GM18951 (cell line): ENCODE measurements around the gene DPP10.

Source experiments
- POLR2A ChIP-seq: IDR thresholded peaks from 4 replicates; pipeline ENCODE4 v1.6.1; 2011; ENCODE audit warnings: mild to moderate bottlenecking; ENCODE audit not compliant: insufficient read length, insufficient read depth; ENCODE audit errors: extremely low read depth
- in situ Hi-C: fragments of 300-500 bp; cut with MboI; formaldehyde crosslinking; loops from one replicate; pipeline ENCODE4 v1.12.0; 2022; ENCODE audit warnings: low sequenced_read_pairs, mixed read lengths, inconsistent platforms; ENCODE audit not compliant: unreplicated experiment

The DPP10 gene

DNA sequence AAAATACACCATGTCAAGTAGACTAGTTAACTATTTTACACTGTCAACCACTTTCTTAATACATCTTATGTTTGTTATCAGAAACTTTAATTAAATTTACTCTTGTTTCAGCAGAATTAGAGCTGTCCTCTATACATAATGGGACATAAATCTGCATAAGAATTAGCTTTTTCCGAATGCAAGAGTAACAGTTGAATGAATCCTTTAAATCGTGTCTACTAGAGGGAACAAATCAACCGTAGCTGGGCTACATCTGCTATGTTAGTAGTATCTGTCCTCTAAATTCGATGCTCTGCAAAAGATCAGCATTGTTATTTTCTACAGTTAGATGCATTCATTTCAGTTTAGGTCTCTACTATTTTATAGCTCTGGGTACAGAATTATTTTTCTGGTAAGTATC is 1090.6 kb downstream of the DPP10 start:
- in situ Hi-C loops: no loop called here
- no peak for TF ChIP-seq POLR2A

DNA sequence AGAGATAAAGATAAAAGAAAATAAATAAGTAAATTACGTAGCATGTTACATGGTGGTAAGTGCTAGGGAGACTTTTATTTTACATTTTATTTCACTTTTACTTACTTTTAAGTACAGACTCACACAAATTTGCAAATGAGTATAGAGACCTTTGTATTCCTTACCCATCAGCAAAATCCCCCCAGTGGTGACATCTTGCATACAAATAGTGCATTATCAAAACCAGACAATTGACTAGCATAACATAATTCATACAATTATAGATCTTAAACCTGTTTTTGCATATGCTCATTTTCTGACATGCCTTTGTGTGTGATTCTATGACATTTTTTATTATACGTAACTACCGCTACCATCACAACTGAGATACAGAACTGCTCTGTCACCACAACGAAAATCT is 1099.4 kb downstream of the DPP10 start:
- no peak for TF ChIP-seq POLR2A

DNA sequence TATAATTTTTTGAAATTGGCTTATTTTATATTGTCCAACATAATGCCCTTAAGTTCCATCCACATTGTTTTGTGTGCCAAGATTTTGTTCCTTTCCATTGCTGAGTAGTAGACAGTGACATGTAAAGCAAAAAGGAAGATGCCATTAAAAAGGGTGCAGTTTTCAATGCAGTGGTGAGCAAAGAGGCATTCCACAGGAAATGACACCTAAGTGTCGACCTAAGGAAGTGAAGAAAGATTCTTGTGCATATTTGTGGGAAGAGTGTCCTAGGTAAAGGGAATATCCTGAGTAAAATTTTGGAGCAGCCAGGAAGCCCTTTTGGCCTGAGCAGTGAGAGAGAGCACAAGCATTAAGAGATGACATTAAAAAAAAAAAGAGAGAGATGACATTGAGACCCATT is 1099.9 kb downstream of the DPP10 start:
- in situ Hi-C loops: no loop called here
- TF ChIP-seq POLR2A: no peak

More for the DNA sequence above, 1099.4 kb downstream of the DPP10 start:
- in situ Hi-C loops: no loop called here

DNA sequence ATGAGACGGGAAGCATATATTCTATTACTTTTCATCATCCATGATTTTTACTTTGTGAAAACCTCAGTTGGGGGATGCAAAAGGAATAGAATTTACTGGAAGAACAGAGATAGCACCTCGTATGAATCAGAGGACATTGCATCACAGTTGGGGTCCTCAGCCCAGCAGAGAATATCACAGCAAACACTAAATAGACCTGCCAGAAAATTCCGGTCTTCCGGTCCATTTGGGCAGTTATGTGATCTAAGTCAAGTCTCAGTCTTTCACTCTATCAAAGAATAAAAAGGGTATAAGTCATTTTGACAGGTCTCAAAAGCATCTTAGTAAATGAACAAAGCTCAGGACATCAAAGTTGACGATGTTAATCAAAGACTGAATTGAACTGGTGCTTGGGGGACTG is 1100.6 kb downstream of the DPP10 start:
- TF ChIP-seq POLR2A: no peak
- in situ Hi-C loops: no loop called here

DNA sequence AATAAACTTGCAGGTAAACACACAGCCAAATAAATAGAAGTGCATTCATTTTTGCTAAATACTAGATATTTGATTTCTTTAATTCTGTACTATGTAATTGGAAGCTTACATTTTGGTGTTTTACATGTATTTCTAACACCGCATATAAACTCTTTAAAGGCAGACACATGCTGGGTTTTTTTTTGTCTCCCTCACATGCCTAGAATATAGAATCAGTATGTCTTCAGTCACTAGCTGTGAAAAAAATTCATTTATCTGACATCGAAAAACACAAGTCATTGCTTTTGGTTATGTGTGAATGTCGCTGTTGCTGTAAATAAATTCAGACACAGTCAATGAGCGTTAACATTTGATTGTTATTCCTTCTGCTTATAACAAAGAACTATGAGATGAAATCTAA is 1101.0 kb downstream of the DPP10 start:
- in situ Hi-C loops: no loop called here
- no peak for TF ChIP-seq POLR2A

DNA sequence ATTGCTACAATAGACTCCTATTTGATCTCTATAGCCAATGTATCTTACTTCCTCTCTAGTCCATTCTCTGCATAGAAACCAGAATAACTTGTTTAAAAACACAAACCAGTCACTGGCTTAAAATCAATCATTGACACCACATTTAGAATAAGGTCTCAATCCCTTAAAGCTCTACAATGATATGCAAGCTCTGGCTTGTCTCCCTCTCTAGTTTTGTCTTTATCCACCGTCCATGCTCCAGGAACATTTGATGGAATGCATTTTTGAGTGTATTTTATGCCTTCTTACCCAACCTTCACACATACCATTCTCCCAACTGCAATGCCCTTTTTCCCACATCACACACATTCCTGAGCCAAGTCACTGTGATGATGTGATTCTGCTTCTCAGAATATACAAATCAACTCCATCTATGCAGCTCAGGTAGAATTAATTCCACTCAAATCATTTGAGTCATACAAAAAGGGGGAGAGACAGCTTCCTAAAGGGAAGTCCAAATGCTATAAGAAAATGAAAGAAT is 1107.2 kb downstream of the DPP10 start:
- no peak for TF ChIP-seq POLR2A
- in situ Hi-C loops: no loop called here

DNA sequence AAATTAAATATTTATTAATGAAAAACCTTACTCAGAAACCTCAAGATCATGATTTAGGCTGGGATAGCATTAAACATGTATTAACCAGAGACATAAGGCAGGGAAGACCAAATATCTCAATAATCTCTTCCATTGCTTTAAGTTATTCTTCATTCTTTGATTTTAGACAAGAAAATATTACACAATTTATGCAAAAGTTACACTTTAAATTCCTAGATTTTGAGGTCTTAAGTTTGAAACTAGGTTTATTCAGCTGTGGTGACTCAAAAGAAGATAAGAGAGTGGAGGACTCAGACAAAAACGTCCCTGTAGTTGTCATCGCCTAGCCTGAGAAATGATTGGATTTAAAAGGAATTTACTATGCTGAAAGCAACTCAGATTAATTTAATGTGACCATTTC is 1110.3 kb downstream of the DPP10 start:
- in situ Hi-C loops: no loop called here
- no peak for TF ChIP-seq POLR2A

DNA sequence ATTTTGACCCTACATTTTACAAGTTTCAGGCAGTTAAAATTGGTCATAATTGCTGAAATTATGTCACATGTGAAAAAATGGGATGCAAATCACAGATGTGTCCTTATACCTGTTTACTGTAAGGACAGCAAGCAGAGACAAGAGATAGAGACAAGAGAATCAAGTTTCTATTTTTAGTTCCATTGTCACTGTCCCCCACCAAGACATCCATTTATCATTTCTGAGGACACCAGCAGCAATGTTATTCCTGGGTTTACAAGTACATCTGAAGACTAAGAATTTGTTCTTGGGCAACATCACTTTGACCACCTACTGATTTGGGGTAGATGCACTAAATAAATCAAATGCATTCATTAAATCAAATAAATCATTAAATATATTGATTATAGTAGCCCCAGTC is 1111.7 kb downstream of the DPP10 start:
- no peak for TF ChIP-seq POLR2A
- in situ Hi-C loops: no loop called here

DNA sequence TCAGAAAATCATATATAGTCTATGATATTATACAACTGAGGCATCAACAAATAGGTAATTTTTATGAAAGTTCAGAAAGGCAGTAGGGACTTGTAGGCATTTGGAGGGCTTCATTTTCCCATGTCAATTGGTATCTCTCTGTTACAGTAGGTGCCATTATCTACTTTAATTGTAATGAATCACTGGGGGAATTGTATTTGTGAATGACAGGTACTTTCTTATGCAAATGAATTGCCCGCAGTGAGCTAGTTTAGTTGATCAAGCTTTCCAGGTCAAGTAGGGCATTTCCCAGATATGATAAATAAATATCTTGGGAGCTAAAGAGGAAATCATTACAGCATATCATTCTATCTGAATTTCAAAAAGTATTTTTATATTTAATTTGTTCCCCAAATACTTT is 1116.3 kb downstream of the DPP10 start:
- TF ChIP-seq POLR2A: no peak
- in situ Hi-C loops: no loop called here

DNA sequence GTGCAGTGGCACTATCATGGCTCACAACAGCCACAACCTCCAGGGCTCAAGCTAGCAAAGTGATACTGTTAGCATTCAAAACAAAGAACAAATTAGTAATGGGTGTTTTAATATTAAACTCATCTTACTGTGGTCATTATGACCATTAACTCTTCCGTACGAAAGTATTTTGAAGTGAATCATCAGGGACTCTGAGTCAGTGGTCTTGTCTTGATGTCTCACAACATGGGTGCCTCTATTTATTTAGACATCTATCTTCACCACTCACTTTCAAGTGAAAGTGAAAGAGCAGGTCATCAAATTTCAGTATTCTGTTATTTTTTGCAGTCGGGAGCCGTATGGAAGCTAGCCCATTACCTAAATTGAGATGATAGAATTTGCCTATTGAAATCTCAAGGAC is 1118.2 kb downstream of the DPP10 start:
- in situ Hi-C loops: no loop called here
- no peak for TF ChIP-seq POLR2A

DNA sequence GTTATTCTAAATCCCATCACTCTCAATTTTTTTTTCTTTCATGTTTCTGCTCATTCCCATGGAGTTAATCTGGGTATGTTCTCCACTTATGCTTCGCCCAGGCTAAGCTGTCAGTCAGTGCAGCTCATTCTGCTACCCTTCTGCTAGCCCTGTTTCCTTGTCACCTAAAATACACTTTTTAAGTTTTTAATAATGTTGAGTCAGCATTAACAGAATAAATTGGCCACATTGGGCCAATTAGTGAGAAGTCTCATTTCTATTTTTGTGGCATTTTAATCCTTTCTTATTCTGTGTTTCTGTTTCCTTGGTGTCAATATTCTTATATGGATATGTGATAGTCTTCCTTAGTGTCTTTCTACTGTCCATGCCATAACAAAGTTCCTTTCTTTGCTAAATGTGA is 1126.2 kb downstream of the DPP10 start:
- no peak for TF ChIP-seq POLR2A
- in situ Hi-C loops: no loop called here

DNA sequence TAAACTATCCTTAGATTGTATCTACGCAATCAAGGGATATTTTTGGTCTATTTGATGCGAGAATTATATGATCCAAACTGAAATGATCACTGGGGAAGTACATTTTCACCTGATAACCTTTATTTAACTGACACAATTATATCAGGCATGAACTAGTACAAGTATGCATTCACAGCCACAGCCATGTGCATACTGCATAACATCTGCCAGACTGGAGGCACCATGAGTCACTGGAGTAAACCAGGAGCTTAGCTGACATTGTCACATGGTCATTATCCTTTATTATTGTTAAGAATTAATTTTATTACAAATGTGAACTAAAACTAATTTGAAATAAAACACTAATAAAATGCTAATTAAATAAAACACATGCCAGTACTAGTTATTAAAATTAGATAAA is 1127.1 kb downstream of the DPP10 start:
- TF ChIP-seq POLR2A: no peak
- in situ Hi-C loops: no loop called here

DNA sequence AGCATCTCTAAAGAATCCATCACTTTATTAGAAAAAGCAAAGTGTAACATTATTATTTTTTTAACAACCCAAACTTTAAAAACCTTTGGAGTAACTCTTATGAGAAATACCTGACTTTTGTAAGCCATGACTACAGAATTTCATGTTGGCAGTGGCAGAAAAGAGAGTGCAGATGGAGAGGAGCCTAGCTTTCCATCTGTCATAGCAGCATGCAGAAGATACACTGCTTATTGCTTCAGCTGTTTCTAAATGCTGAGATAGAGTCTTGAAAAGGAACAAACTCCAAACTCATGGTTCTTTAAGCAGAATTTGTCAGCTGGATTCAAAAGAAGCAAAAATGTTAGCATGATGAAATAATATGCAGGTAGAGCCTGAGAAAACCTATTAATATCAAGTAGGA is 1130.3 kb downstream of the DPP10 start:
- in situ Hi-C loops: no loop called here
- TF ChIP-seq POLR2A: no peak

DNA sequence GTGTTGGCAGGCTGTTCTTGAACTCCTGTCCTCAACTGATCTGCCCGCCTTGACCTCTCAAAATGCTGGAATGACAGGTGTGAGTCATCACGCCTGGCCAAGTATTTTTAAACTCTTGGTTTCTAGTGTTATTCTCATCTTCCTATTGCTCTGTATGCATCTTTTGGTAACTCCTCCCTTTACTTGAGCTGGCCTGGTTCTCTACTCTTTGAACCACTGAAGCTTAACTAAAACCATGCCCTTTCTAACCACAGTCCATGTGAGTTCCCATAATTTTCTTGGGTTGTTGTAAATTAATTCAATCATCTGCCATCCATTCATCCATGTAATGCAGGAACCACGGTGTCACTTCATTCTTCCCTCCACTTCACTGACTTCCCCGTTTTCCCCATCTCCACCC is 1131.3 kb downstream of the DPP10 start:
- in situ Hi-C loops: no loop called here
- TF ChIP-seq POLR2A: no peak

DNA sequence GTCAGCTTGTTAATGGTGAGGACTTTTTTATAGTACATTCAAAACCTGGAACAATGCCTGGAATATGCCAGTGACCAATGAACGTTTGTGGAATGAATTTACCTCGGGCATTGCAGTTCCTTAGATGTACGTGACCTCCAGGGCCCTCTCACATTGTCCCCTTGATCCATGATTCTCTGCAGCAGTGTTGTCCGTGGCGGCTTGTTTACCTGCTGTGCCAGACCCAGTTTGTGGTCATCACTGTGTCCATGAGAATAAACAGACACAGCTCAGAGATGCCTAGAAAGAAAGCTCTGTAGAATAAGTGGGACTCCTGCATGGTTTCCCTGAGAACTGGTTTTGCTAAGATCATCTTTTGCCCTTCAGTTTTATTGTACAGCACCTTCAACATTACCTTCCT is 1132.2 kb downstream of the DPP10 start:
- no peak for TF ChIP-seq POLR2A
- in situ Hi-C loops: no loop called here
